ENCODE measurements around the gene CALHM4. TPM values are rescaled to one million over a fixed set of nuclear protein-coding genes. Genes with fewer than 3 reads are reported as not detected.

The CALHM4 gene, protein sequence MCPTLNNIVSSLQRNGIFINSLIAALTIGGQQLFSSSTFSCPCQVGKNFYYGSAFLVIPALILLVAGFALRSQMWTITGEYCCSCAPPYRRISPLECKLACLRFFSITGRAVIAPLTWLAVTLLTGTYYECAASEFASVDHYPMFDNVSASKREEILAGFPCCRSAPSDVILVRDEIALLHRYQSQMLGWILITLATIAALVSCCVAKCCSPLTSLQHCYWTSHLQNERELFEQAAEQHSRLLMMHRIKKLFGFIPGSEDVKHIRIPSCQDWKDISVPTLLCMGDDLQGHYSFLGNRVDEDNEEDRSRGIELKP
- 0.30 TPM for polyA plus RNA-seq (2013, experiment 1 of 2)
- polyA plus RNA-seq (2013, experiment 2 of 2) = not detected

DNA sequence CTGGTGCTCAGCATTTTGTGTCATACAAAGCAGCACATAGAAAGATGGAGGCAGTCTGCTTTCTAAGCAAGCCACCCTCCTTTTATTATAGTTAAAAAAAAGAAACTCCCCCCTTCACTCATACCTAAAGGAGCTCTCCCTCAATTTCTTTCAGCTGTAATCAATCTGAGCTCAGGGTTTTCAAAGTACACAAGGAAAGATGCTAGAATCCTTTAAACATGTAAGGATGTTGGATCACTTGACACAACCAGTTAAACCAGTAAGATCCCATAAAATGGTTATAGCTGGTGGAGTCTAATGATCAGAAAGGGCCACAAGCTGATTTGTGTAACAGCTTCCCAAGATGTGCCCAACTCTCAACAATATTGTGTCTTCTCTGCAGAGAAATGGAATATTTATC lies at the start of gene CALHM4:
TSS of gene CALHM4 (plus strand) at position 301 of the 400 bp plus-strand sequence. CDS start at position 344, 43 bp downstream.
- no peaks in the 10 kb centered on the region for H3K4me1 ChIP-seq (ENCODE audit: insufficient read depth, low read length)
- H3K9ac ChIP-seq (ENCODE audit: low read depth, low read length) = no peak within 1 kb of the TSS
- H3K27ac ChIP-seq (ENCODE audit: low read depth, low read length) = no peak within 1 kb of the TSS
- no peaks in the 10 kb centered on the region for H3K27me3 ChIP-seq (ENCODE audit: insufficient read depth, low read length)
- no peaks in the 10 kb centered on the region for H3K9me3 ChIP-seq (ENCODE audit: insufficient read depth, low read depth, low read length)
- no peaks in the 10 kb centered on the region for H3K36me3 ChIP-seq (ENCODE audit: insufficient read depth, low read length)
- no peak within 1 kb of the TSS for H3K4me3 ChIP-seq (ENCODE audit: low read length)

- H3K27ac ChIP-seq (ENCODE audit: low read depth, low read length) = no peak overlapping the region
- no peak overlapping the region for H3K9ac ChIP-seq (ENCODE audit: low read depth, low read length)
- no peaks in the 10 kb centered on the region for H3K27me3 ChIP-seq (ENCODE audit: insufficient read depth, low read length)
- H3K9me3 ChIP-seq (ENCODE audit: insufficient read depth, low read depth, low read length) = no peaks in the 10 kb centered on the region
- WGBS = 97% methylated on average over 3 of the region's 3 CpGs
- H3K4me3 ChIP-seq (ENCODE audit: low read length) = no peak overlapping the region
- peaks cover 12% of the 10 kb centered on the region for H3K4me1 ChIP-seq (ENCODE audit: insufficient read depth, low read length)
- no peaks in the 10 kb centered on the region for H3K36me3 ChIP-seq (ENCODE audit: insufficient read depth, low read length)
These were observed 46.2 kb upstream of the CALHM4 start for GRCh38 chr6:116507324-116507723.

DNA sequence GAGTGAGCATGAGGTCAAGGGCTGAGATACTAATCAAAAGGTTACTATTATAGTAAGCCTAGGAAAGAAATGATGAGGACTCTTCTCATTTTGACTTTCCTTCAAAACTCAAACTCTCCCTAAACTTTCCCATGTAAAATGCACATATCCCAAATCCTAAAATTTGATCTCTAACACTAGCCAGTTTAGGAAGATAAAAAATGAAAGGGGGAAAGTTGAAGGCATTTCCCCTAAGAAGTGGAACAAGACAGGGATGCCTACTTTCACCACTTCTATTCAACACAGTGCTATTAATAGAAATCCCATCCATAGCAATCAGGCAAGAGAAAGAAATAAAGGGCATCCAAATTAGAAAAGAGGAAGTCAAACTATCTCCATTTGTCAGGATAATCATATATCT lies 45.0 kb upstream of the CALHM4 start:
- peaks cover 14% of the 10 kb centered on the region for H3K4me1 ChIP-seq (ENCODE audit: insufficient read depth, low read length)
- H3K27ac ChIP-seq (ENCODE audit: low read depth, low read length) = no peak overlapping the region
- no peaks in the 10 kb centered on the region for H3K36me3 ChIP-seq (ENCODE audit: insufficient read depth, low read length)
- H3K27me3 ChIP-seq (ENCODE audit: insufficient read depth, low read length) = no peaks in the 10 kb centered on the region
- H3K4me3 ChIP-seq (ENCODE audit: low read length) = no peak overlapping the region
- H3K9ac ChIP-seq (ENCODE audit: low read depth, low read length) = no peak overlapping the region
- H3K9me3 ChIP-seq (ENCODE audit: insufficient read depth, low read depth, low read length) = no peaks in the 10 kb centered on the region

DNA sequence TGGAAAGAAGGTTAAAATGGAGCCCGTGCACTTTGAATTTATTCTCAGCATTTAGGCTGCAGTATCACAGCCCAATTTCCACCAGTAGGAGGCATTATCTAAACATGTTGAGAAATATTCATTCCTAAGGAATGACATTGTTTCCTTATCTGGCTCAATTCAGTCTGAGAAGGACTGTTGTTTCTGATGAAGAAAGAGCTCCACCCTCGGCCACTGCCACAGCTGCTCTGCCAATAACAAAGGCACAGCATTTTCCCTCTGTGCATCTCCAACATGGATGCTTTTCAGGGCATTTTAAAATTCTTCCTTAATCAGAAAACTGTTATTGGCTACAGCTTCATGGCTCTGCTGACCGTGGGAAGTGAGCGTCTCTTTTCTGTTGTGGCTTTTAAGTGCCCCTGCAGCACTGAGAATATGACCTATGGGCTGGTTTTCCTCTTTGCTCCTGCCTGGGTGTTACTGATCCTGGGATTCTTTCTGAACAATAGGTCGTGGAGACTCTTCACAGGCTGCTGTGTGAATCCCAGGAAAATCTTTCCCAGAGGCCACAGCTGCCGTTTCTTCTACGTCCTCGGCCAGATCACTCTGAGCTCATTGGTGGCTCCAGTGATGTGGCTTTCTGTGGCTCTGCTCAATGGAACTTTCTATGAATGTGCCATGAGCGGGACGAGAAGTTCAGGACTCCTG lies 42.0 kb upstream of the CALHM4 start, which contains the start of gene CALHM5:
TSS of gene CALHM5 (plus strand) at position 216 of the 687 bp plus-strand sequence. CDS start at position 274, 58 bp downstream.
- 63% methylated on average over 10 of the region's 10 CpGs for WGBS
- peak within 1 kb of the TSS; percentile 36; the same call in 1 of the 2 replicates for H3K9ac ChIP-seq (ENCODE audit: low read depth, low read length)

GRCh38 chr6:116512111-116512559 lies 41.4 kb upstream of the CALHM4 start:
- H3K27ac ChIP-seq (ENCODE audit: low read depth, low read length) = peak overlapping the region; percentile 42; the same call in 1 of the 2 replicates
- H3K4me3 ChIP-seq (ENCODE audit: low read length) = no peak overlapping the region; the same call in 1 of the 2 replicates
- 92% methylated on average over 4 of the region's 4 CpGs for WGBS
- no peaks in the 10 kb centered on the region for H3K9me3 ChIP-seq (ENCODE audit: insufficient read depth, low read depth, low read length)
- peaks cover 21% of the 10 kb centered on the region for H3K4me1 ChIP-seq (ENCODE audit: insufficient read depth, low read length)
- H3K36me3 ChIP-seq (ENCODE audit: insufficient read depth, low read length) = no peaks in the 10 kb centered on the region
- H3K9ac ChIP-seq (ENCODE audit: low read depth, low read length) = peak overlapping the region; percentile 36; the same call in 1 of the 2 replicates
- no peaks in the 10 kb centered on the region for H3K27me3 ChIP-seq (ENCODE audit: insufficient read depth, low read length)

More for the DNA sequence above, 42.0 kb upstream of the CALHM4 start, which contains the start of gene CALHM5:
- Histone ChIP-seq H3K4me3 (ENCODE audit: low read length) (no peak within 1 kb of the TSS; the same call in 1 of the 2 replicates), H3K27me3 (ENCODE audit: insufficient read depth, low read length) (no peaks in the 10 kb centered on the region), H3K36me3 (ENCODE audit: insufficient read depth, low read length) (no peaks in the 10 kb centered on the region), H3K27ac (ENCODE audit: low read depth, low read length) (peak within 1 kb of the TSS; percentile 42; the same call in 1 of the 2 replicates), H3K9me3 (ENCODE audit: insufficient read depth, low read depth, low read length) (no peaks in the 10 kb centered on the region), H3K4me1 (ENCODE audit: insufficient read depth, low read length) (peaks cover 21% of the 10 kb centered on the region)

DNA sequence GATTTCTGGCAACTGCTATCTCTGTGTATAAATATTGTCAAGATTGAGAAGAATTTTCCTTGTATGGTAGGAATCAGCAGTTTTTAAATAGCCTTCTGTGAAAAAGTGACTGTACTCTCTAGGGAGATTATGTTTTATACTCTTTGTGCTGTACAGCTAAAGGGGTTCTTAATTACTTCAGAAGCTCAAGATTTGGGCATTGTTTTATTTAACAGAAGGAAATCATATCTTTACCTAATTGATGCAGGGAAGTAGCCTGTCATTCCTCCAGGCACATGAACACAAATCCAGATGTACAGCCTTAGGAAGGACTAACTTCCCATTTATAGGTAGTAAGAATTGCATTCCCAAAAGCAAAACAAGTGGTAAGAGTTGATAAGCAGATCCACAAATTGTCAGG lies 40.8 kb upstream of the CALHM4 start:
- H3K9me3 ChIP-seq (ENCODE audit: insufficient read depth, low read depth, low read length) = no peaks in the 10 kb centered on the region
- peaks cover 21% of the 10 kb centered on the region for H3K4me1 ChIP-seq (ENCODE audit: insufficient read depth, low read length)
- no peak overlapping the region for H3K4me3 ChIP-seq (ENCODE audit: low read length)
- no peak overlapping the region for H3K27ac ChIP-seq (ENCODE audit: low read depth, low read length)
- H3K9ac ChIP-seq (ENCODE audit: low read depth, low read length) = no peak overlapping the region
- no peaks in the 10 kb centered on the region for H3K27me3 ChIP-seq (ENCODE audit: insufficient read depth, low read length)
- no peaks in the 10 kb centered on the region for H3K36me3 ChIP-seq (ENCODE audit: insufficient read depth, low read length)

DNA sequence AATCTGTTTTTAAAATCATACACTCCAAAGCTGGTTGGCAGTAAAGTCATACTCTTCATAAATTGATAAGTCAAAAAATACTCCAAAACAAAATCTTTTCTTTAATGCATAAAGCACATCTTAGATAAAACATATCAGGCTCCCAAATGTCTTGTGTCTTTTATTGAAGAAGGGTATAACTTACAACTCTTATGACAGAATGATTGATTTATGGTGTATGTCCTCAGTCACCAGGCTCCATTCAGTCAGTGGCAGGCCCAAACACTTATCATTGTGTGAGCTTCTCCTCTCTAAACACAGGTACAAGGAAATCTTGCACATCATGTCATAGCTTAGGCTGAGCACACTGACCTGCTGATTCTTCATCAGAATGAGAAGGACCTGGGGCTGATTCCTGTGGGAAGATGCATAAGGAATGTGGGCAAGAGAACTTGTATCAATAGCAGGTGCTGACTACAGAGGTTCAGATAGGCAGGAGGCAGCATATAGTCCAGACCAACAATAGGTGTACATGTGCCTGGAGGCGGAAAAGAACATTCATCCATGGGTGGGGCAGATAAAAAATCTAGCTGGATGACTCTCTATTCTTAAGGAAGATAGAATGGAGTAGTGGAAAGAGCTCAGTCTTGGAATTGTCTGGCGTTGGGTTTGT lies 40.2 kb upstream of the CALHM4 start:
- Histone ChIP-seq H3K9ac (ENCODE audit: low read depth, low read length) (no peak overlapping the region), H3K27ac (ENCODE audit: low read depth, low read length) (no peak overlapping the region), H3K4me1 (ENCODE audit: insufficient read depth, low read length) (peaks cover 21% of the 10 kb centered on the region), H3K9me3 (ENCODE audit: insufficient read depth, low read depth, low read length) (no peaks in the 10 kb centered on the region), H3K4me3 (ENCODE audit: low read length) (no peak overlapping the region), H3K27me3 (ENCODE audit: insufficient read depth, low read length) (no peaks in the 10 kb centered on the region), H3K36me3 (ENCODE audit: insufficient read depth, low read length) (no peaks in the 10 kb centered on the region)
- WGBS = 86% methylated on average over 2 of the region's 2 CpGs

DNA sequence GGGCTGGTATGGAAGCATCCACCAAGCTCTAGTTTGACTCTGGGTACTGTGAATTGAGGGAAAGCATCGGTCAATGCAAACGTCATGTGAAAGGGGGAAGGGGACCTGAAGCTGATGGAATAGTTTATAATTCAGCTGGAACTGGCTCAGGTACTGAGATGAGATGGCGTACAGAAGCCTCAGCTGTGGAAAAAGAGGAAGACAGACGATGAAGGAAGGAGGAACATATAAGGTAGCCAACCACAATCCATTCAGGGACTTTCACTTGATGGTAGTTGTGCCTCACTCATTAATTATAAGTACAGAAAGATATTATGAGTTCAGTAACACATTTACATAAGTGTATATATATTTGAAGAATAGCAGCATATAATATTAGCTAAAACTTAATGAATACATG lies 39.4 kb upstream of the CALHM4 start:
- no peaks in the 10 kb centered on the region for H3K36me3 ChIP-seq (ENCODE audit: insufficient read depth, low read length)
- WGBS = 85% methylated on average over 4 of the region's 4 CpGs
- no peaks in the 10 kb centered on the region for H3K9me3 ChIP-seq (ENCODE audit: insufficient read depth, low read depth, low read length)
- no peak overlapping the region for H3K9ac ChIP-seq (ENCODE audit: low read depth, low read length)
- H3K4me3 ChIP-seq (ENCODE audit: low read length) = no peak overlapping the region
- H3K4me1 ChIP-seq (ENCODE audit: insufficient read depth, low read length) = peaks cover 21% of the 10 kb centered on the region
- H3K27ac ChIP-seq (ENCODE audit: low read depth, low read length) = no peak overlapping the region
- H3K27me3 ChIP-seq (ENCODE audit: insufficient read depth, low read length) = no peaks in the 10 kb centered on the region

DNA sequence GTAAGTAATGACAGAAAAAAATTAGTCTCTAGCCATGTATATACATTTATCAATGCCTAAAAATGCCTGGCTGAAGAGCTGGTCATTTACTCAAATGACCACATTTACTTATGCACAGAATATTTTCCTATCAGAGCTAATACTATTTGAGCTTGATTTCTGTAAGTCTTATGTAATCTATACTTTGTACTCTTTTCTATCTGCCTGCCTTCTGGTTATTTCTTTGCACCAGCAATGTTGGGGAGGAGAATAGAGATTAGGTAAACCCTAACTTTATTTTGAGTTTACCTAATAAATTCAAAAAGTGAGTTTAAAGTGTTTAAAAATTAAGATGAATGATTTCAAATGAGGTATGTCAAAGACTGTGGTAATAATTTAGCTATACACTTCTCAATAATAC lies 38.4 kb upstream of the CALHM4 start:
- Histone ChIP-seq H3K27ac (ENCODE audit: low read depth, low read length) (no peak overlapping the region), H3K9ac (ENCODE audit: low read depth, low read length) (no peak overlapping the region), H3K4me1 (ENCODE audit: insufficient read depth, low read length) (peaks cover 21% of the 10 kb centered on the region), H3K36me3 (ENCODE audit: insufficient read depth, low read length) (no peaks in the 10 kb centered on the region), H3K27me3 (ENCODE audit: insufficient read depth, low read length) (no peaks in the 10 kb centered on the region), H3K4me3 (ENCODE audit: low read length) (no peak overlapping the region), H3K9me3 (ENCODE audit: insufficient read depth, low read depth, low read length) (no peaks in the 10 kb centered on the region)

DNA sequence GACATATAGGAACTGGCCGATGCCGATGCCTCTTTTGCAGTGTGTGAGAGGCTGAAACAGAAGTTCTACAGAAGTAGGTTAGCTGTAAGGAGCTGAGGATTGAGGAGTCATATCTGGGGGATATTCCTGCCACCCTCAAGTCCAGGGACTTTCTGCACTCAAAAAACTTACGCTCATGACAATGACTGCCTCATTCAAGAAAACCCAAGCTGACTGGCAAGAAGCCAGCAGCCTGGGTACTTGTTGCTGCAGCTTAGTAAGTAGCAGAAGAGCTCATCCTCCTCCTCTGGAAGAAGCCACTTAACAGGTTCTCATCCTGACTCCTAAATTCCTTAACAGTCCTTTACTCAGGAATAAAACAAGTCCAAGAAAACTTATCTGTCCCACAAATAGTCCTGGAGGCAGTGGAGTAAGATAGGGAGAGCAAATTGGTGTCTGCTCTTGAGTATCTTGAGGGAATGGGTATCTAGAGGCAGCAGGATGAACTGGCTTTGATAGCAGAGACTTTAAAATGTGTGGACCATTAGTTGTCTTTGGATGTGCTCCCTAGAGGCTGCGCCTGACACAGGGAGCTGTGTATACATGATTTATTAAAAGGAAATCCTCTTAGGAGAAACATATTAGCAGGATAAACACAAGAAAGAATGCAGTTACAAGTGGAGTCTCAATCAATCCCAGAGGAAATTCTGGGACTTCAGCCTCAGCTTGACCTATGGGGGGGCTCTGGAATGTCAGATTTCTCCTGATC lies 34.8 kb upstream of the CALHM4 start:
- Histone ChIP-seq H3K27ac (ENCODE audit: low read depth, low read length) (no peak overlapping the region), H3K27me3 (ENCODE audit: insufficient read depth, low read length) (no peaks in the 10 kb centered on the region), H3K9ac (ENCODE audit: low read depth, low read length) (no peak overlapping the region), H3K36me3 (ENCODE audit: insufficient read depth, low read length) (no peaks in the 10 kb centered on the region), H3K9me3 (ENCODE audit: insufficient read depth, low read depth, low read length) (no peaks in the 10 kb centered on the region), H3K4me1 (ENCODE audit: insufficient read depth, low read length) (peaks cover 15% of the 10 kb centered on the region), H3K4me3 (ENCODE audit: low read length) (no peak overlapping the region)
- 97% methylated on average over 4 of the region's 4 CpGs for WGBS
